ENCODE data around the gene TCL1B. TPM values are rescaled to one million over a fixed set of nuclear protein-coding genes. Genes with fewer than 3 reads are reported as not detected.

TCL1B gene
- total RNA-seq, 8 experiments from 2014 or later, result 0.22 to 0.81 (median 0.26) TPM; not detected in 4

- peak in 3 of 8 experiments; percentile 25 to 46 (median 29) for ATAC-seq (replicated peaks in 6 of 8)
- peaks cover 21 to 28% of the 10 kb centered on the region in 2 donors for H3K4me1 ChIP-seq (replicated peaks in 1 of 2)
- no peak overlapping the region for H3K27ac ChIP-seq
- in situ Hi-C loops (cut with MboI; ENCODE audit: low pct_unique_long_range_greater_than_20kb in 2 of 9, low sequenced_read_pairs in 9 of 9, unreplicated experiment in 9 of 9), result loop anchor here in 1 of 9 experiments (25.0 kb wide), 1 partner anchor 115 kb away; no protein-coding TSS in a partner anchor
- H3K4me3 ChIP-seq, result no peak overlapping the region
- 0 to 83% (median 66%) methylated on average over 2 to 4 of the region's 4 CpGs; no CpG with 5 or more reads in 6 of the 10 experiments for WGBS, 10 experiments
Observed at GRCh38 chr14:95677179-95677835, 8.9 kb upstream of the TCL1B start.

- Histone ChIP-seq H3K4me3 (no peak overlapping the region), H3K27ac (no peak overlapping the region), H3K4me1 (replicated peaks in 1 of 2) (peaks cover 21% of the 10 kb centered on the region in 2 donors)
- in situ Hi-C loops (cut with MboI; ENCODE audit: low pct_unique_long_range_greater_than_20kb in 2 of 9, low sequenced_read_pairs in 9 of 9, unreplicated experiment in 9 of 9), result loop anchor here in 1 of 9 experiments (25.0 kb wide), 1 partner anchor 117 kb away; no protein-coding TSS in a partner anchor
- WGBS, 10 experiments, result 60 to 100% (median 67%) methylated on average over 1 to 4 of the region's 4 CpGs; no CpG with 5 or more reads in 4 of the 10 experiments
- peak in 3 of 8 experiments; percentile 37 to 63 (median 43) for ATAC-seq (replicated peaks in 6 of 8)
Observed at GRCh38 chr14:95679148-95679815, 6.9 kb upstream of the TCL1B start.

- ATAC-seq (replicated peaks in 6 of 8), result peak in 6 of 8 experiments; percentile 23 to 63 (median 36)
- peaks cover 20 to 21% of the 10 kb centered on the region in 2 donors for H3K4me1 ChIP-seq (replicated peaks in 1 of 2)
- no peak overlapping the region for H3K4me3 ChIP-seq
- in situ Hi-C loops (cut with MboI; ENCODE audit: low pct_unique_long_range_greater_than_20kb in 2 of 9, low sequenced_read_pairs in 9 of 9, unreplicated experiment in 9 of 9), result loop anchor here in 1 of 9 experiments (25.0 kb wide), 1 partner anchor 118 kb away; no protein-coding TSS in a partner anchor
- 0 to 83% (median 33%) methylated on average over 1 to 5 of the region's 8 CpGs; no CpG with 5 or more reads in 4 of the 10 experiments for WGBS, 10 experiments
- H3K27ac ChIP-seq, result no peak overlapping the region
Observed at GRCh38 chr14:95679998-95680735, 6.1 kb upstream of the TCL1B start.

- no peak overlapping the region for H3K27ac ChIP-seq
- peaks cover 12 to 13% of the 10 kb centered on the region in 2 donors for H3K4me1 ChIP-seq (replicated peaks in 1 of 2)
- H3K4me3 ChIP-seq, result no peak overlapping the region
- WGBS, 10 experiments, result 53 to 100% (median 83%) methylated on average over 1 to 2 of the region's 2 CpGs; no CpG with 5 or more reads in 4 of the 10 experiments
- in situ Hi-C loops (cut with MboI; ENCODE audit: low pct_unique_long_range_greater_than_20kb in 2 of 9, low sequenced_read_pairs in 9 of 9, unreplicated experiment in 9 of 9), result loop anchor here in 1 of 9 experiments (25.0 kb wide), 1 partner anchor 119 kb away; no protein-coding TSS in a partner anchor
- ATAC-seq (replicated peaks in 6 of 8), result no peak
Observed at GRCh38 chr14:95681153-95681552, 5.1 kb upstream of the TCL1B start.

GRCh38 chr14:95683793-95684192 lies 2.4 kb upstream of the TCL1B start:
- 20 to 100% (median 73%) methylated on average over 1 to 3 of the region's 4 CpGs; no CpG with 5 or more reads in 6 of the 10 experiments for WGBS, 10 experiments
- Histone ChIP-seq H3K4me3 (no peak overlapping the region), H3K27ac (no peak overlapping the region), H3K4me1 (replicated peaks in 1 of 2) (peaks cover 7 to 13% of the 10 kb centered on the region in 2 donors)
- in situ Hi-C loops (cut with MboI; ENCODE audit: low pct_unique_long_range_greater_than_20kb in 2 of 9, low sequenced_read_pairs in 9 of 9, unreplicated experiment in 9 of 9), result loop anchor here in 1 of 9 experiments (25.0 kb wide), 1 partner anchor 121 kb away; no protein-coding TSS in a partner anchor
- peak in 3 of 8 experiments; percentile 25 to 64 (median 44) for ATAC-seq (replicated peaks in 6 of 8)

GRCh38 chr14:95686935-95687334 lies 709 bp downstream of the TCL1B start:
- no peak for ATAC-seq (replicated peaks in 6 of 8)
- in situ Hi-C loops (cut with MboI; ENCODE audit: low pct_unique_long_range_greater_than_20kb in 2 of 9, low sequenced_read_pairs in 9 of 9, unreplicated experiment in 9 of 9), result loop anchor here in 1 of 9 experiments (25.0 kb wide), 1 partner anchor 125 kb away; no protein-coding TSS in a partner anchor
- H3K4me1 ChIP-seq (replicated peaks in 1 of 2), result no peaks in the 10 kb centered on the region
- H3K4me3 ChIP-seq, result no peak overlapping the region
- 0 to 100% (median 60%) methylated on average over 1 to 2 of the region's 2 CpGs; no CpG with 5 or more reads in 1 of the 10 experiments for WGBS, 10 experiments
- no peak overlapping the region for H3K27ac ChIP-seq

- in situ Hi-C loops (cut with MboI; ENCODE audit: low pct_unique_long_range_greater_than_20kb in 2 of 9, low sequenced_read_pairs in 9 of 9, unreplicated experiment in 9 of 9), result loop anchor here in 1 of 9 experiments (25.0 kb wide), 1 partner anchor 127 kb away; no protein-coding TSS in a partner anchor
- Histone ChIP-seq H3K4me3 (no peak overlapping the region), H3K4me1 (replicated peaks in 1 of 2) (no peaks in the 10 kb centered on the region), H3K27ac (no peak overlapping the region)
- WGBS, 10 experiments, result 20 to 57% (median 44%) methylated on average over 2 to 5 of the region's 5 CpGs
- no peak for ATAC-seq (replicated peaks in 6 of 8)
Observed at GRCh38 chr14:95689441-95689840, 3.2 kb downstream of the TCL1B start.

GRCh38 chr14:95690815-95691214 lies 4.6 kb downstream of the TCL1B start:
- H3K27ac ChIP-seq, result no peak overlapping the region
- 36 to 93% (median 78%) methylated on average over 2 to 5 of the region's 10 CpGs; no CpG with 5 or more reads in 6 of the 10 experiments for WGBS, 10 experiments
- H3K4me3 ChIP-seq, result no peak overlapping the region
- in situ Hi-C loops (cut with MboI; ENCODE audit: low pct_unique_long_range_greater_than_20kb in 2 of 9, low sequenced_read_pairs in 9 of 9, unreplicated experiment in 9 of 9), result loop anchor here in 1 of 9 experiments (25.0 kb wide), 1 partner anchor 129 kb away; no protein-coding TSS in a partner anchor
- no peaks in the 10 kb centered on the region for H3K4me1 ChIP-seq (replicated peaks in 1 of 2)
- ATAC-seq (replicated peaks in 6 of 8), result no peak

- Histone ChIP-seq H3K4me3 (no peak overlapping the region), H3K4me1 (replicated peaks in 1 of 2) (no peaks in the 10 kb centered on the region), H3K27ac (no peak overlapping the region)
- in situ Hi-C loops (cut with MboI; ENCODE audit: low pct_unique_long_range_greater_than_20kb in 2 of 9, low sequenced_read_pairs in 9 of 9, unreplicated experiment in 9 of 9), result loop anchor here in 1 of 9 experiments (25.0 kb wide), 1 partner anchor 129 kb away; no protein-coding TSS in a partner anchor
- no peak for ATAC-seq (replicated peaks in 6 of 8)
- WGBS, 10 experiments, result 40 to 100% (median 93%) methylated on average over 1 to 6 of the region's 10 CpGs; no CpG with 5 or more reads in 4 of the 10 experiments
Observed at GRCh38 chr14:95691591-95691990, 5.4 kb downstream of the TCL1B start.

GRCh38 chr14:95692109-95692508 lies 5.9 kb downstream of the TCL1B start:
- Histone ChIP-seq H3K4me3 (no peak overlapping the region), H3K27ac (no peak overlapping the region), H3K4me1 (replicated peaks in 1 of 2) (no peaks in the 10 kb centered on the region)
- 0 to 100% (median 94%) methylated on average over 1 to 4 of the region's 4 CpGs; no CpG with 5 or more reads in 5 of the 10 experiments for WGBS, 10 experiments
- no peak for ATAC-seq (replicated peaks in 6 of 8)
- in situ Hi-C loops (cut with MboI; ENCODE audit: low pct_unique_long_range_greater_than_20kb in 2 of 9, low sequenced_read_pairs in 9 of 9, unreplicated experiment in 9 of 9), result loop anchor here in 1 of 9 experiments (25.0 kb wide), 1 partner anchor 130 kb away; no protein-coding TSS in a partner anchor

- H3K4me3 ChIP-seq, result no peak overlapping the region
- 20 to 100% (median 80%) methylated on average over 1 to 3 of the region's 5 CpGs; no CpG with 5 or more reads in 5 of the 10 experiments for WGBS, 10 experiments
- no peak overlapping the region for H3K27ac ChIP-seq
- in situ Hi-C loops (cut with MboI; ENCODE audit: low pct_unique_long_range_greater_than_20kb in 2 of 9, low sequenced_read_pairs in 9 of 9, unreplicated experiment in 9 of 9), result loop anchor here in 1 of 9 experiments (25.0 kb wide), 1 partner anchor 133 kb away; no protein-coding TSS in a partner anchor
- H3K4me1 ChIP-seq (replicated peaks in 1 of 2), result no peaks in the 10 kb centered on the region
- no peak for ATAC-seq (replicated peaks in 6 of 8)
Observed at GRCh38 chr14:95695051-95695450, 8.8 kb downstream of the TCL1B start.

GRCh38 chr14:95695913-95696312 lies 9.7 kb downstream of the TCL1B start:
- no peak overlapping the region for H3K27ac ChIP-seq
- ATAC-seq (replicated peaks in 6 of 8), result no peak
- in situ Hi-C loops (cut with MboI; ENCODE audit: low pct_unique_long_range_greater_than_20kb in 2 of 9, low sequenced_read_pairs in 9 of 9, unreplicated experiment in 9 of 9), result loop anchor here in 1 of 9 experiments (25.0 kb wide), 1 partner anchor 134 kb away; no protein-coding TSS in a partner anchor
- WGBS, 10 experiments, result 13 to 100% (median 65%) methylated on average over 1 to 4 of the region's 5 CpGs; no CpG with 5 or more reads in 2 of the 10 experiments
- no peak overlapping the region for H3K4me3 ChIP-seq
- H3K4me1 ChIP-seq (replicated peaks in 1 of 2), result no peaks in the 10 kb centered on the region

Data from motor neuron (in vitro differentiated cells).